ENCODE results near the gene NPTXR.
A peak's percentile ranks its signal among the peaks of the same experiment; 100 is the strongest.

NPTXR gene

DNA sequence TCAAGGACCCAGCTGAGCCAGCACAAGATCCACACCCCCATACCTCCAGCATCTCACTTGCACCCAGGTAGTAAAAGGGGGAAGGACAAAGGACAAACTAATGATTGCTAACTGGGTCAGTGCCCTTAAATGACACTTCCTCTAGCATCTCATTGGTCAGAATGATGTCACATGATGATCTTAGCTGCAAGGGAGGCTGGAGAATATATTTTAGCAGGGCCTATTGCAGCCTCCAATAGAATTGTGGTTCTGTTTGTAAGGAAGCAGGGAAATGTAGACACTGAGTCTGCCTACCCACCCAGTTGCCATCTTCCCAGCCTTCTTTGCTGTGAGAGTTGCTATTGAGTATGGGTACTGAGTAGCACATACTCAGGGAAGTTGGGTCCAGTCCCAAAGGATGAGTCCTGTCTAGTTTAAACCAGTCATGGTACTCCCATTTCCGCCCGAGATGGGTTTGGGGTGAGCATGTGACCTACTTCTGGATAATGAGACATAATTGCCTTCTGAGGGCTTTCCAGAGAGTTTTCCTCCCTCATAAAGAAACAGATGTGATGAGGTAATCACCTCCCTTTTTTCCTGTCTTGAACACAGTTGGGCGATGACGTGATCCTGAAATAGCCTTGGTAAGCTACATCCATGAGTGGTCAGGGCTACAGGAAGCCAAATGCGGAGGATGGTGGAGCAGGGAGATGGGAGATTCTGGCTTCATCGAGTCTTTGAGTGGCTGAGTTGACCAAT, 44.4 kb downstream of the NPTXR start:
- DNase-seq, result no peak

DNA sequence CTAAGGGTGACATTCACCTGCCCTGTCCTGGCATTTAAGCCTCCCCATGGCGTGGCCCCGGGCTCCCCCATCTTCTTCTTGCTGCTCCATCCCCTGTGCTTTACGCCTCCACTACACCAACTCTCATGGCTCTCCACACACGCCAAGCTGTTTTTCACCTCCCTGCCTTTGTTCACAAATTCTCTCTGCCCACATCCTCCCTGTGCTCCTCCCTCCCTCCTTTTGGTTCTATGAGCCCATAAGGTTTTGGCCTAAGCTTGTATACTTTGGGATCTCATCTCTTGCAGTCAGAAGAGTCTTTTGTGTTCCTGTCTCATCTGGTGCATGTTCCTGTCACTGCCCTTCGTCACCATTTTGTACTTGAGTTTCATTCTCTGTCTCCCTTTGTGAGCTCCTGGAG, 45.3 kb downstream of the NPTXR start:
- no peak for DNase-seq

DNA sequence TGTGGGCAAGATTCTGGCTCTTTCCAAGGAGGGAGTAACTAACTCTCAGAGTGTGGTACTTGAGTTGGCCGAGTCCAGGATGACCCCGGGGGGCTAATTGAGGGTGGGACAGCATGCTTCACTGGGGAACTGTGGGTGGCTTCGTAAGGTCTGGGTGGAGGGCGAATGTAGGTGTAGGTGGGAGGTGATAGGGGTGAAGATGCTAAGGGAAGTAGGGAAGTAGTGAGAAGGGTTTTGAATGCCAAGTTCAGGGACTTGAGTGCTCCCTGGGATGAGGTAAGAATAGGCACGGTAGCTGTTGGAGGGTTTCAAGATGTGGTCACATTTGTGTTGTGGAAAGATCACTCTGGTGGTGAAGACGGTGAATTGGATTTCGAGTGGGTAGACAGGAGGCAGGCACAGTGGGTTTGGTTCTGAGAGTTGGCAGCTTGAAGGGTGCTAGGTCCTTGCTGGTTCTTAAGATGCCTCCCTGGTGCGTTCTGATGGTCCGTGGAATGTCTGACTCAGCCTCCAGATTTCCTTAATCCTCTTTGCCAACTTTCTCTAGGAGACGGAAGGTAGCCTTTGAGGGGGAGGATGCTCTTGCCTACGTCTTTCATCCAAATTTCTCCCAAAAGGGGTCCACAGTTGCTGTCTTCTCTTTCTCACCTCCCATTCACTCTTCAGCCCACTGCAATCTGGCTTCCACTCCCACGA, 47.4 kb downstream of the NPTXR start:
- DNase-seq, result no peak

DNA sequence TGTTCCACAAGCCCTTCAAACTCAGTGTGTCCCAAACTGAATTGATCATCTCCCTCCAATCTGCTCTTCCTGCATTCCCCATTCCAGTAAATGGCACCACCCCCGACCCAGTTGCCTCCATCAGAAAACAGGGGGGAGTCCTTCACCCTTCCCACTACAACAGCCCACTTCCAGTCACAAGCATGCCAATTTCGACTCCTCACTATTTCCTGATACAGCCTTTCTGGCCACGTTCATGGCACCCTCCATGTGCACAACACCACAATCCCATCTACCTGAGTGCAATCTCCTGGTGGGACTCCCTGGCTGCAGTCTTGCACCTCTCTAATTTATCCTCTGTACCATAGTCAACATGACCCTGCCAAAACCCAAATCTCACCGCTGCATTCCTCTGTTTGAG, 48.3 kb downstream of the NPTXR start:
- DNase-seq, result no peak

DNA sequence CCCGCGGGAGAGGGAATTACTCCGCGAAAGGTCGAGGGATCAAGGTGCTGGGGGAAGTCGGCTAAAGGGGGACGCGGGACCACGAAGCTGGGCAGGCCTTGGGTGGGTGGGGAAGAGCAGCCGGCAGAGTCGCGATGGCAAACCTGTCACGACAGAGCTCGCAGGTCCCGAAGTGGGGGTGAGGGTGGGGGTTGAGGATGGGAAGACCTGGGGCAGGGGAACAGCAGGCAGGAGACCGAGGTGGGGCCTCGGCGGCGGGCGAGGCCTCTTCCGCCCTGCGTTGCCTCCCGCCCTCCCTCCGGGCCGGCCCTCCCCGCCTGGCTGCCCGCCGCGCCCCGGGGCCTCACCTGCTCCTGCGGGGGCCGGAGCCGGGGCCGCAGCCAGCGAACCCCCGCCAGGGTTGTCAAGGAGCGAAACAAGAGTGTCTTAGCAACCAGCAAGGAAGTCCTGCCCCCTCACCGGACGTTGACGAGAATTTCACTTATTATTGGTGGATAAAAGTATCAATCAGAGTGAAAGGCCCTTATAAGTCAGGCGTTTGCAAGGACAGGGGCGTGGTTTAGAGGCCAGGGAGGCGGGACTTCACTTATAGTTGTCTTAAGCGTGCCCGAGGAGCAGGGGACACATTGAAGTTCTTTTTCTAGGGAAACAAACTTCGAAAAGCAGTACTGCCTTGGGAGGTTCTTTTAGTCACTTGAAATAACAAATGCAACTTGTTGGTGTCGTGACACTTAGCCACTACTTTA, 49.9 kb downstream of the NPTXR start, which contains the start of gene DNAL4:
DNAL4 (minus strand) TSS at position 423 of the 746 bp plus-strand sequence. CDS start 11,412 bp downstream, outside the sequence.
- peak; percentile 24 to 98 (median 87) for DNase-seq

DNA sequence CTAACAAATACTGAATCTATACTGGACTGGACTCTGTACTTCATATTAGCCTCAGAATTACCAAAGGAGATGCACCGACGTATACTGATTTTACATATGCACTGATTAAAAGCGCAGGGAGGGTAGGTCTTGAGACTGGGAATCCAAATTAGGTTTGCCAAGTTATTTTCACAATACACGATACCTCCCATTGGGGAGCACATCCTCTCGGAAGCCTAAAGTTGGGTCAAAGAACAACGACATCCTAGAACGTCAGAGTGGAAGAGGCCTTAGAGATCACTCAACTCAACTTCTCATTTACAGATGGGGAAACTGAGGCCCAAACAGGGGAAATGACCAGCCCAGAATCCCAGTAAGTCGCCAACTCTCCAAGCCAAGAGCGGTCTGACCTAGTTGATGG, 50.5 kb downstream of the NPTXR start:
- DNase-seq, result no peak

DNA sequence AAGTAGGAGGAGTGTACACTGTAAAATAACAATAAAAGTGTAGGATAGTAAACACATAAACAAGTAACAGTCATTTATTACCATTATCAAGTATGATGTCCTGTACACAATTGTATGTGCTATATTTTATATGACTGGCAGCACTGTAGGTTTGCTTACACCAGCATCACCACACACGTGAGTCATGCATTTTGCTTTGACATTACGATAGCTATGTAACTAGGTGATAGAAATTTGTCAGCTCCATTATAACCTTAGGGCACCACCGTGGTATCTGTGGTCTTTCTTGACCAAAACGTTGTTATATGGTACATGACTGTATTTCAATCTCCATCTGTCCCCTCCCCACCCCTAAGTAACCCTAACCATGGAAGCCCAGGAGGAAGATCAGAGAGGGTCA, 51.0 kb downstream of the NPTXR start:
- no peak for DNase-seq

DNA sequence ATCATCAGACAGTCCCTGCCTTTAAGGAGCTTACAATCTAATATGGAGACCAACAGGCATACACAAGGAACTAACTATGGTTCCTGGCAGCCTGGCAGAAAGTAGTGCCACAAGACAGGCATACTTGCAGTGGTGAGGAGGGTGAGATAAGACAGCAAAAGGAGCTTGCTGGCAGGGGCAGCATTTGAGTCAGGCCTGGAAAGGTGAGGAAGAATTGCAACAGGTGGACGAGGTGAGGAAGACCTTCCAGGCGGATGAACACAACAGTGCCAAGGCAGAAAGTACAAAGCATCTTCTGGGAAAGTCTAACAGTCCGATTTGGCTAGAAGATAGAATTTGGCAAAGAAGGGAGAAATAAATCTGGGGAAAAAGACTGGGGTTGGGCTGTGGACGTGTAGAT, 54.2 kb downstream of the NPTXR start:
- DNase-seq, result no peak

DNA sequence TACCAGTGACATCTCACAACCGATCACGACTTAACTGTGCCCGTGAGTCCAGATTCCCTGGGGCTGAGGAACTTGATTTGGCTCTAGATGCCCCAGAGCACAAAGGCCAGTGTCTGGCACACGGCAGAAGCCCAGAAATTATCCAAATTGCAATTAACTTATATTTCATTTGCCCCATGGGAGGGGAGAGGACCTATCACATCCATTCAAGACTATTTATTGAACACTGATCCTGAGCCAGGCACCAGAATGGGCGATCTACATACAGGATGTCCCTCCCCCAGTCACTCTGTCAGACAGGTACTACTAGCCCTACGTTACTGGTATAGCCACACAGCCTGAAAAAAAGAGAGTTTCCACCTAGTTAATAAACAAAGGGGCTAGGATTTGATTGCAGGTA, 55.0 kb downstream of the NPTXR start:
- no peak for DNase-seq

DNA sequence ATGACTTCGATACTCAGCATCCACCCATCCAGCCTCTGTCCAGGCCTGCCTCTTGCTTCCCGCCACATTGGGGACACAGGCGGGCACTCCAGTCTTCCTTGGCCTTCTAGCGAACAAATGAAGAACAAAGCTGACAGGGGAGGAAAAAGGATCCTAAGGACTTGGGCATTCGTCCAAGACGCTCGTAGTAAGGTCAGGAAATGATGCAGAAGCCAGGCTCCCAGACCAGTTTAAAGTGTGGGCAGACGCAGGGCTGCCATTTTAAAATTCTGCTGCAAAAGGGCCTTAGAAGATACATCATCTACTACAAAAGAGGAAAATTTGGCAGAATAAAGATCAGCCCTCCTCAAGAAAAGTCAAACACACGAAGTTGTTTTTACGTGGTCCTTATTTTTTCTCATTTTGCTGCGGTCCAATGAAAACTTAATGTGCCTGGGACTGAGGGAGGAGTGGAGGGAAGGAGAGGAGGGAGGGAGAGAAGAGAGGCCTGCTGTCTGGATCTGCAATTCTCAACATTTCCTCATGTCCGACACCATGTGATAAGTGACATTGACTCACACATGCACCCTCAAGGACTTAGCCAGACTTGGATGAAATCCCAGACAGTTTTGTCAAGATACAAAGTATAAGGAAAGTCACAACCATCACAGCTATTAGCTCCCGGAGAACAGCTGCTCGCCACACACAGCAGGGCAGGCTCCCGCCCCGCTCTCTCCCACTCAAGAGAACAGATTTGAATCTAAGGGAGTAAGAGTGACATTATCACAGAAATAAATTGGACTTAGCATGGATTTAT, 55.6 kb downstream of the NPTXR start:
- DNase-seq, result peak in 9 of 56 donors; percentile 8 to 66 (median 19)

DNA sequence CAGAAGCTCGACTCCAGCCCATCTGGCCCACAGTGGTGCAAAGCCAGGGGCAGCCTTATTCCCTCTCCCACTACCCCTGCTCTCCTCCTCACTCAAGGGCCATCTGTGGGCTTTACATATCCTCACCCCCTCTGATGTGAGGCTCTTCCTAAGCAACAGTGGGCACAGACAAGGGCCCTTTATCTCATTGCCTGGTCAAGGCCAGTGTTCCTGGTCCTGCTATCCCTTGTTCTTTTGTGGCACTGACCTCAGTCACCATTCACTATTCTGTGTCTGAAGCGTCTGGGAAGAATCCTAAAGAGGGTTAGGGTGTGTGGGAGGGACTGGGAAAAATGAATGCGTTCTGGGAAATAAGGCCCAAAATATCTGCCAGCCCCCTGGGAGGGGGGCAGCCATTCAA, 57.2 kb downstream of the NPTXR start:
- DNase-seq, result no peak

DNA sequence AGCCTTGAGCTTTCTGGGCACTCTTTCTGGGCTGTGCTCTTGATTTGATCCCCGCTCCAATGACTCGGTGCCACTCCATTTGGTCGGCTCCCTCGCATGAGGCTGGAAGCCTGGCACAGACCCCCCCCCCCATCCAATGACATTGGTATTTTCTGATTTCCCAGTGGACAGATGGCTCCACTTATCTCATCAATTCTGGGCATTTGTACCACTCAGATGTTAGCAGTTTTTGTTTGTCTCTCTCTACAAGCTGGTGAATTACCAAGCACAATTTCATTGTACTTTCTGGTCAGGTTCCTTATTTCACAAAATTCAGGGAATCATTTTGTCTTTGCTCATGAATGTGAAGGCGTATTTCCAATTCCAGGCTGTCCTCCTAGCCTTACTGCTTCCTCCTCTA, 59.0 kb downstream of the NPTXR start:
- no peak for DNase-seq

DNA sequence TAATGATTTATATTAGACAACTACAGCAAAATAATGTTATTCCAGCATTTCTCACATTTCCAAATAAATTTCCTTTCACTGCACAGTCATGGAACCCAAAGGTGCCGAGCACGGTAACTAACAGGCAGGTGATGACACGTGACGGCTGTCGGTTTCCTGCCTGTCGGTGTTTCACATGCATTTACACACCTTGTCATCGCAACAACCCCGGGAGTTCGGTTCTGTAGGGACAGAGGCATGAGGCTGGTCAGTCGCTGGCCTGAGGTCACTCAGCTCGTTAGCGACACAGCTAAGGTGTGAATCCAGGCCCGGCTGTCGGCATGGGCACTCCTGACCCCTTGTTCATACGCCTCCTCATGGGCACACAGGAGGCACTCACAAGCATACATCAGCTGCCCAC, 59.8 kb downstream of the NPTXR start:
- DNase-seq, result no peak

DNA sequence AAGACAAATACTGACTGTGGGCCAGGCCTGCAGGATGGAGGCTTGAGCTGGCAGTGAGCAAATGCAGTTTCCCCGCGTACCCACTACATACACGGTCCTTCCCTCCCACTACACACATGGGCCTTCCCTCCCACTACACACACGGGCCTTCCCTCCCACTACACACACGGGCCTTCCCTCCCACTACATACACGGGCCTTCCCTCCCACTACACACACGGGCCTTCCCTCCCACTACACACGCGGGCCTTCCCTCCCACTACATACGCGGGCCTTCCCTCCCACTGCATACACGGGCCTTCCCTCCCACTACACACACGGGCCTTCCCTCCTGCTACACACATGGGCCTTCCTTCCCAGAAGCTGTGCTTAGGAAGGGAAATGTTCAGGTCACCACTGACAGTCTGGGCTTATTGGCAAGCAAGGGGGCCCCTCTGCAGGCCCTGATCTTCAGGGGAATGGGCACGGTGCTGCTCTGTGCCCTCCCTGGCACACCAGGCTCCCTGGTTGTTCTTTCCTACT, 60.7 kb downstream of the NPTXR start:
- DNase-seq, result peak in 2 of 56 donors; percentile 14 to 31

DNA sequence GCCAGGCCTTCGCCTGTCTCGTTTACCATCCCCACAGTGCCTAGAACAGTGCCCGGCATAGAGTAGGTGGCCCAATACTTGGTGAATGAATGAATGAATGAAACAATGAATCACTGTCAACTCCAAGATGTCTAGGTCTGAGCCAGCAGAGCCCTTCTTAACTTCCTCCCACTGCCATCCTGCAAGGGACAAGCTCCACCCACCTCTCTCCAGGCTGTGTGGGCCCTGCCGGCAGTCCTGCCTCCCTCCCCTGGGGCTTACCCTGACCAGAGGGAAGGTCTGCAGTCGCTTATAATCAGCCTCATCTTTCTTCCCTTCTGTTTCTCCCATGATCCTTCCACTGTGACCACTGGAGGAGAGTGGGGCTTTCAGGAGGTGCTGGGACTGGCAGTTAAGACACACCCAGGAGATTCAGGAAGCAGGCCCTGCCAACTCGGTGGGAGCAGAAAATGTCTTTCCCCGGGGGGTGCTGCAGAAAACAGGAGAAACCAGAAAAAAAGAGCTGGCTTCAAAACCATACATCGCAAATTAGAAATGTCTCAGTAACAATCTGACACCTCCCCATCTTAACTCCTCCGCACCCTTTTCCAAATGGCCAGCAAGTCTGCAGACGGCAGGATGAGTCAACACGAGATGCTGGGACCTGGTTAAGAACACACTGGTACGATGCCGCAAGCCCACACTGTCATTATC, 61.3 kb downstream of the NPTXR start:
- DNase-seq, result peak in 12 of 56 donors; percentile 5 to 62 (median 26)

DNA sequence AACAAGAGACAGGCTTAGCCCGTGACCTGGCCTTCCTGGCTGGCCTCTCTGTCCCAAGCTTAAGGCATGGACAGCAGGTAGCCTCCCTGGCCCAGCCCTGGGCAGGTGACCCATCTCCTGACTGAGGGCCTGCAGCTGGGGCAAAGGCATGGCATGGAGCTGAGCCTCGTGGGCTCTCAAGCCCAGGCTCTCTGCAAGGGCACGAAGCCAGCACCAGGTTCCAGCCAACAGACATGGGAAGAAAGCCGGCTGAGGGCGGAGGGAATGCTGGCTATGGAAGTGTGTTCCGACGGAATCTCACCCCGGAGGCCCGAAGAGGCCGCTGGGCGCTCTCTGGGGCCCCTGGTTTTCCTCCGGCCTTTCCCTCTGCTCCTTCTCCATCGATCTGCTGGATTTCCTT, 62.8 kb downstream of the NPTXR start:
- peak in 8 of 56 donors; percentile 11 to 71 (median 38) for DNase-seq

DNA sequence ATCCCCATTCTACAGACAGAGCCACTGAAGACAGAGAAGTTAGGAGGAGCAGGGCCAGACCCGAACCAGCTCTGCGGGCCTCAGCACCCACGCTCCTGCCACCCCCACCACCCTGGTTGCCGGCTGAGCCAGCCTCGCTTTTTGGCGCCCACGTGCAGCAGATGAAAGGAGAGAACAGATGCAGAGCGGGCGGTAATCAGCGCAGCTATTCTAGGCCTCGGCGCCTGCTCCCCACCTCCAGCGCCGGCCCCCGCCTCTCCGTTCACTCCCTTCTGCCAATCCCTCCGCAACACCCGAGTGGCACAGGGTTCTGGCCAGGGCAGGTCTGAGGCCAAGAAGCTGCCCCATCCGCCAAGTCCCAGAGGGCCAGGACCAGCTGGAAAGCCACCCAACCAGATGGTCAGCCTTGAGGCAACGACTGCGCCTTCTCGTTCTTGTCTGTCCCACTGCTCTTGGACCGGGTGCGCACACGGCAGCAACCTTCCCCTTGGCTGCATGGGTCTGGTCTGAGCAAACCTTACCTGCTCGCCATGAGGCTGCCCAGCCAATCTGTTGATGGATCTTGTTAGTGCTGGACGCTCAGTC, 66.6 kb downstream of the NPTXR start:
- DNase-seq, result peak in 23 of 56 donors; percentile 15 to 72 (median 34)

DNA sequence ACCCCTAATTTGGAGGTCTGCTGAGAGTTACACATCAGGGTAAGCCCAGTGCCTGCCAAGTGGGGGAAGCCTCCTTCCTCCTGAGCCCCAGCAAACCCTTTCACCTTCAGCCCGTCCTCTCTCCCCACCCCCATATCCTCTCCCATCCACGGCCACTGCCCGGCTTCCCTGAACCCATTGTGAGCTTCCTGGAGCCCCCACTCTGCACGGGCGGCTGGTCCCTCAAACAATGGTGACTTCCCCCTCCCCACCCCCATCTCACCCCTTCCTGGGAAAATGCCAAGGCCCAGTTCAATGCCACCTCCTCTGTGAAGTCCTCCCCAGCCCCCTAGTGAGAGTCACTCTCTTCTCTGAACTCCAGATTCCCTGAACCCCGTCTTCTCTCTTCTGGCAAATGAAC, 67.7 kb downstream of the NPTXR start:
- no peak for DNase-seq

DNA sequence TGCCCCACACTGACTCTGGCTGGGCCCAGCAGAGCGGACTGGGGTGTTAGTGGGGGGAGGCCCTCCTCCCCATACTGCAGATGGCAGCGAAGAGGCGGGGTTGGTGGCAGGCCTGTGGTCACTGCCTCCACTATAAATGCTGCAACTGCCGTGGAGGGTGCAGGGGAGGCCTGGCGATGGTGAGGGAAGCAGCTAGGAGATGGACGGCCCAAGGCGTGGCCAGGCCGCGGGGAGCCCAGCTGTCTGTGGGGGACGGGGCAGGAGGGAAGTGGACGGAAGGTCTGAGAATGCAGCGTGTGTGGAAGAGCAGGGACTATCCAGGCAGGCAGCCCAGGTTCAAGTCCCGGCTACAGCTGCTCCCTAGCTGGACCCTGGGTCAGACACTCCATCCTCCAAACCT, 68.2 kb downstream of the NPTXR start:
- no peak for DNase-seq
